Measurements from ENCODE around the gene ZNF329. TPM values are rescaled to one million over a fixed set of nuclear protein-coding genes. Genes with fewer than 3 reads are reported as not detected.
A peak's percentile ranks its signal among the peaks of the same experiment; 100 is the strongest.

The ZNF329 gene
- total and polyA plus RNA-seq, 2 donors from 2014 or later = 8.4 to 12.5 TPM

- Histone ChIP-seq H3K9ac (ENCODE audit: low read length in 3 of 3) (no peak overlapping the region), H3K27ac (ENCODE audit: low read depth in 2 of 2, low read length in 2 of 2) (no peak overlapping the region), H3K9me3 (ENCODE audit: control insufficient read depth in 2 of 3, insufficient read depth in 1 of 3, low read length in 3 of 3) (peaks cover 0 to 66% (median 24%) of the 10 kb centered on the region in 3 donors), H3K27me3 (ENCODE audit: control insufficient read depth, insufficient read depth, low read length) (no peaks in the 10 kb centered on the region), H3K4me1 (ENCODE audit: control insufficient read depth in 2 of 3, insufficient read depth in 2 of 3, low read depth in 1 of 3, low read length in 3 of 3) (no peaks in the 10 kb centered on the region), H3K4me3 (ENCODE audit: low read length in 3 of 3) (no peak overlapping the region), H3K36me3 (ENCODE audit: control insufficient read depth in 2 of 3, insufficient read depth in 3 of 3, low read length in 3 of 3) (no peaks in the 10 kb centered on the region)
- intact Hi-C loops (cut with DNase I) = no loop called here
- DNase-seq (no peak), FAIRE-seq (no peak)
- TF ChIP-seq CTCF (IDR thresholded peaks at IDR 0.05; ENCODE audit: borderline replicate concordance, extremely low read depth, insufficient read depth) = no peak
Measured at GRCh38 chr19:58107778-58108545, 42.6 kb downstream of the ZNF329 start.

GRCh38 chr19:58098682-58098998, 51.9 kb downstream of the ZNF329 start:
- FAIRE-seq (no peak), DNase-seq (no peak)
- peaks cover 0 to 6% (median 0%) of the 10 kb centered on the region in 3 donors for H3K4me1 ChIP-seq (ENCODE audit: control insufficient read depth in 2 of 3, insufficient read depth in 2 of 3, low read depth in 1 of 3, low read length in 3 of 3)
- peak overlapping the region; percentile 81 to 94 (median 92) for H3K4me3 ChIP-seq (ENCODE audit: low read length in 3 of 3)
- peaks cover 1 to 7% (median 3%) of the 10 kb centered on the region in 3 donors for H3K9me3 ChIP-seq (ENCODE audit: control insufficient read depth in 2 of 3, insufficient read depth in 1 of 3, low read length in 3 of 3)
- peak overlapping the region; percentile 63 to 96 (median 77) for H3K9ac ChIP-seq (ENCODE audit: low read length in 3 of 3)
- no peaks in the 10 kb centered on the region for H3K27me3 ChIP-seq (ENCODE audit: control insufficient read depth, insufficient read depth, low read length)
- TF ChIP-seq CTCF (IDR thresholded peaks at IDR 0.05; ENCODE audit: borderline replicate concordance, extremely low read depth, insufficient read depth) = no peak
- H3K27ac ChIP-seq (ENCODE audit: low read depth in 2 of 2, low read length in 2 of 2) = peak overlapping the region; percentile 95 to 96
- intact Hi-C loops (cut with DNase I) = no loop called here
- no peaks in the 10 kb centered on the region for H3K36me3 ChIP-seq (ENCODE audit: control insufficient read depth in 2 of 3, insufficient read depth in 3 of 3, low read length in 3 of 3)

GRCh38 chr19:58097781-58098681, 52.6 kb downstream of the ZNF329 start, which contains the start of gene ZSCAN18:
TSS of gene ZSCAN18 (minus strand) at chr19:58098231. CDS start at chr19:58090267, 7,964 bp downstream.
- Histone ChIP-seq H3K27me3 (ENCODE audit: control insufficient read depth, insufficient read depth, low read length) (no peaks in the 10 kb centered on the region), H3K27ac (ENCODE audit: low read depth in 2 of 2, low read length in 2 of 2) (peak within 1 kb of the TSS; percentile 96 to 97), H3K9me3 (ENCODE audit: control insufficient read depth in 2 of 3, insufficient read depth in 1 of 3, low read length in 3 of 3) (peaks cover 1 to 4% (median 3%) of the 10 kb centered on the region in 3 donors), H3K4me3 (ENCODE audit: low read length in 3 of 3) (peak within 1 kb of the TSS; percentile 83 to 94 (median 92)), H3K4me1 (ENCODE audit: control insufficient read depth in 2 of 3, insufficient read depth in 2 of 3, low read depth in 1 of 3, low read length in 3 of 3) (peaks cover 0 to 6% (median 0%) of the 10 kb centered on the region in 3 donors), H3K9ac (ENCODE audit: low read length in 3 of 3) (peak within 1 kb of the TSS; percentile 81 to 98 (median 95)), H3K36me3 (ENCODE audit: control insufficient read depth in 2 of 3, insufficient read depth in 3 of 3, low read length in 3 of 3) (no peaks in the 10 kb centered on the region)
- TF ChIP-seq CTCF (IDR thresholded peaks at IDR 0.05; ENCODE audit: borderline replicate concordance, extremely low read depth, insufficient read depth) = no peak
- peak; percentile 57 for FAIRE-seq
- intact Hi-C loops (cut with DNase I) = no loop called here
- peak; percentile 99 to 100 (median 100) for DNase-seq

Data from kidney (tissue), 14 donors.